HEK293T (cell line): ENCODE measurements around the gene ZBTB20.

ENCODE experiments used
- ARNT ChIP-seq: fragments of 450-650 bp; IDR thresholded peaks from 2 replicates; pipeline ENCODE4 v1.6.1; 2017; ENCODE audit warnings: mild to moderate bottlenecking
- BHLHE40 ChIP-seq: fragments of 450-650 bp; IDR thresholded peaks from 2 replicates; pipeline ENCODE4 v1.6.1; 2016; ENCODE audit warnings: mild to moderate bottlenecking, moderate library complexity, borderline replicate concordance
- ELF4 ChIP-seq: fragments of 450-650 bp; IDR thresholded peaks from 2 replicates; pipeline ENCODE4 v1.6.1; 2017; ENCODE audit warnings: antibody characterized with exemption
- FOXK2 ChIP-seq: fragments of 450-650 bp; IDR thresholded peaks from 2 replicates; pipeline ENCODE4 v1.6.1; 2016; ENCODE audit warnings: mild to moderate bottlenecking
- FOXM1 ChIP-seq: fragments of 450-650 bp; IDR thresholded peaks from 2 replicates; pipeline ENCODE4 v1.6.1; 2017; ENCODE audit warnings: mild to moderate bottlenecking, borderline replicate concordance
- LEF1 ChIP-seq: fragments of 450-650 bp; IDR thresholded peaks from 2 replicates; pipeline ENCODE4 v1.6.1; 2017; ENCODE audit warnings: mild to moderate bottlenecking, borderline replicate concordance
- NFRKB ChIP-seq: fragments of 450-650 bp; IDR thresholded peaks from 2 replicates; pipeline ENCODE4 v1.6.1; 2016; ENCODE audit warnings: mild to moderate bottlenecking, moderate library complexity
- SP1 ChIP-seq: fragments of 450-650 bp; IDR thresholded peaks from 2 replicates; pipeline ENCODE4 v1.6.1; 2017
- ZNF384 ChIP-seq: fragments of 450-650 bp; IDR thresholded peaks from 2 replicates; pipeline ENCODE4 v1.6.1; 2016
- TF ChIP-seq, protein P1 (sequence below): fragments of 450-650 bp; IDR thresholded peaks from 2 replicates; pipeline ENCODE4 v1.6.1; 2016

DNA sequence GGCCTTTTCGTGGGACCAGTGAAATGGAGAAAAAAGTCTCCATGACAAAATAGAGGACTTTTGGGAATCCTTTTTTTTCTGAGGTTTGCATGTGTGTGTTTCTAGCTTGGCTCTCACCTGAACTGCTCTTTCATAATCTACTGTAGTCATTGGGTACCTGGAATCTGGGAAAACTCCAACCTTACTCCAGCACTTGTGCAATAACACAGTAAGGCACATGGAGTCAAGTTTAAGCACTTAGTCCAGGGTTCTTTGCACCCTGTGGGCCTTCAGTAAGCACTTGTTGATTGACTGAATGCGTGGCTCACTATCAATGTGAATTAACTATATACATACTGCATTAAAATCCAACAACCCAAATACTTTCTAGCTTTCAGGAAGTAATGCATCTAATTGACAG is 299.5 kb downstream of the ZBTB20 start:
- TF ChIP-seq FOXM1 (no peak), SP1 (no peak), ELF4 (no peak), BHLHE40 (no peak), NFRKB (no peak), ARNT (no peak), FOXK2 (no peak), LEF1 (no peak), ZNF384 (no peak)
- TF ChIP-seq, protein P1, sequence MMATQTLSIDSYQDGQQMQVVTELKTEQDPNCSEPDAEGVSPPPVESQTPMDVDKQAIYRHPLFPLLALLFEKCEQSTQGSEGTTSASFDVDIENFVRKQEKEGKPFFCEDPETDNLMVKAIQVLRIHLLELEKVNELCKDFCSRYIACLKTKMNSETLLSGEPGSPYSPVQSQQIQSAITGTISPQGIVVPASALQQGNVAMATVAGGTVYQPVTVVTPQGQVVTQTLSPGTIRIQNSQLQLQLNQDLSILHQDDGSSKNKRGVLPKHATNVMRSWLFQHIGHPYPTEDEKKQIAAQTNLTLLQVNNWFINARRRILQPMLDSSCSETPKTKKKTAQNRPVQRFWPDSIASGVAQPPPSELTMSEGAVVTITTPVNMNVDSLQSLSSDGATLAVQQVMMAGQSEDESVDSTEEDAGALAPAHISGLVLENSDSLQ: no peak
